ENCODE measurements around the gene MTX2. TPM values are rescaled to one million over a fixed set of nuclear protein-coding genes. Genes with fewer than 3 reads are reported as not detected.

The MTX2 gene
- total RNA-seq, 4 donors from 2014 or later, result 27.1 to 33.3 (median 29.1) TPM

- intact Hi-C loops (cut with DNase I; ENCODE audit: low total_unique reads), result no loop called here
- TF ChIP-seq POLR2A (IDR thresholded peaks at IDR 0.05), result no peak
- TF ChIP-seq, protein P1, sequence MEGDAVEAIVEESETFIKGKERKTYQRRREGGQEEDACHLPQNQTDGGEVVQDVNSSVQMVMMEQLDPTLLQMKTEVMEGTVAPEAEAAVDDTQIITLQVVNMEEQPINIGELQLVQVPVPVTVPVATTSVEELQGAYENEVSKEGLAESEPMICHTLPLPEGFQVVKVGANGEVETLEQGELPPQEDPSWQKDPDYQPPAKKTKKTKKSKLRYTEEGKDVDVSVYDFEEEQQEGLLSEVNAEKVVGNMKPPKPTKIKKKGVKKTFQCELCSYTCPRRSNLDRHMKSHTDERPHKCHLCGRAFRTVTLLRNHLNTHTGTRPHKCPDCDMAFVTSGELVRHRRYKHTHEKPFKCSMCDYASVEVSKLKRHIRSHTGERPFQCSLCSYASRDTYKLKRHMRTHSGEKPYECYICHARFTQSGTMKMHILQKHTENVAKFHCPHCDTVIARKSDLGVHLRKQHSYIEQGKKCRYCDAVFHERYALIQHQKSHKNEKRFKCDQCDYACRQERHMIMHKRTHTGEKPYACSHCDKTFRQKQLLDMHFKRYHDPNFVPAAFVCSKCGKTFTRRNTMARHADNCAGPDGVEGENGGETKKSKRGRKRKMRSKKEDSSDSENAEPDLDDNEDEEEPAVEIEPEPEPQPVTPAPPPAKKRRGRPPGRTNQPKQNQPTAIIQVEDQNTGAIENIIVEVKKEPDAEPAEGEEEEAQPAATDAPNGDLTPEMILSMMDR (IDR thresholded peaks at IDR 0.05), result no peak
- WGBS, 2 donors, result 98 to 100% methylated on average over 1 of the region's 1 CpG
- no peak for DNase-seq (ENCODE audit: low spot score in 2 of 2)
- no peak overlapping the region for H3K4me3 ChIP-seq (ENCODE audit: low read depth, poor library complexity, severe bottlenecking)
Measured at GRCh38 chr2:176330612-176331011, 61.4 kb downstream of the MTX2 start.

GRCh38 chr2:176331646-176332045 is 62.4 kb downstream of the MTX2 start:
- 91 to 100% methylated on average over 1 of the region's 1 CpG for WGBS, 2 donors
- intact Hi-C loops (cut with DNase I; ENCODE audit: low total_unique reads), result no loop called here

DNA sequence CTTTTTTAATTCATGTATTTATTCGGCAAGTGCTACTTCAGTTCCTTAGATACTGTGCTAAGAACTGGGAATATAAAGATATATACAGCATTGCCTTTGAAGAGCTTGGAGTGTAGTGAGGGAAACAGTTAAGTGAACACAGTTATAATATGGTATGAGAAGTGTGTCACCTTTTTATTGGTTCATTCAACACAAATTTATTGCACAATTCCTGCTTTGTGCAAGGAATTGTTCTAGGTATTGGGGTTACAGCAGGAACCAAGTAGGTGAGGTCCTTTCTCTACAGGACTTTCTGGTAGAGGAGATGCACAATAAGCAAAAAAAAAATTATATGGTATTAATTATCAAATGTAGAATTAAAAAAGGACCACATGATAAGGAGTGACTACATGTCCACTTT is 65.5 kb downstream of the MTX2 start:
- intact Hi-C loops (cut with DNase I; ENCODE audit: low total_unique reads), result no loop called here
- no peak for TF ChIP-seq POLR2A (IDR thresholded peaks at IDR 0.05)
- TF ChIP-seq, protein P1 (IDR thresholded peaks at IDR 0.05), result no peak
- 95 to 100% methylated on average over 1 of the region's 1 CpG for WGBS, 2 donors
- DNase-seq (ENCODE audit: low spot score in 2 of 2), result no peak
- H3K4me3 ChIP-seq (ENCODE audit: low read depth, poor library complexity, severe bottlenecking), result no peak overlapping the region

More at GRCh38 chr2:176331646-176332045, 62.4 kb downstream of the MTX2 start:
- TF ChIP-seq, protein P1 (IDR thresholded peaks at IDR 0.05), result no peak
- TF ChIP-seq POLR2A (IDR thresholded peaks at IDR 0.05), result no peak
- no peak overlapping the region for H3K4me3 ChIP-seq (ENCODE audit: low read depth, poor library complexity, severe bottlenecking)
- DNase-seq (ENCODE audit: low spot score in 2 of 2), result no peak

DNA sequence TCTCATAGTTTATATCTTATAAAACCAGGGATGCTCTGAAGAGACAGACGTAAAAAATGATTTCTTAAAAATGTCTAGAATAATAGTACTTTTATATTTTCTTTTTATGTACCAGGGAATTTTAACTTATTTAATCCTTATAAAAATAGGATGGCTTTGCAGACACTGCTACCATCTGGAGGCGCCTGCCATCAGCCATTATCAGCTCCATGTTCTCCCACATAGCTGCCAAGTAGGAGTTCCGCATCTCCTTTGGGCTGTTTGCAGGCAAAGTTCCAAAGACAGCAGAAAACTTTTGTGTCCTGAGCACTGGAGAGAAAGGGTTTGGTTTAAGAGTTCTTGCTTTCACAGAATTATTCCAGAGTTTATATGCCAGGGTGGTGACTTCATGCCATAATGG is 69.2 kb downstream of the MTX2 start:
- TF ChIP-seq, protein P1 (IDR thresholded peaks at IDR 0.05), result no peak
- no peak for TF ChIP-seq POLR2A (IDR thresholded peaks at IDR 0.05)
- intact Hi-C loops (cut with DNase I; ENCODE audit: low total_unique reads), result no loop called here
- 95 to 98% methylated on average over 3 of the region's 3 CpGs for WGBS, 2 donors
- no peak overlapping the region for H3K4me3 ChIP-seq (ENCODE audit: low read depth, poor library complexity, severe bottlenecking)
- no peak for DNase-seq (ENCODE audit: low spot score in 2 of 2)

GRCh38 chr2:176339208-176339607 is 70.0 kb downstream of the MTX2 start:
- H3K4me3 ChIP-seq (ENCODE audit: low read depth, poor library complexity, severe bottlenecking), result no peak overlapping the region
- TF ChIP-seq, protein P1 (IDR thresholded peaks at IDR 0.05), result no peak
- DNase-seq (ENCODE audit: low spot score in 2 of 2), result no peak
- intact Hi-C loops (cut with DNase I; ENCODE audit: low total_unique reads), result no loop called here
- 100% methylated on average over 1 of the region's 1 CpG for WGBS, 2 donors

GRCh38 chr2:176356251-176356650 is 87.0 kb downstream of the MTX2 start:
- DNase-seq (ENCODE audit: low spot score in 2 of 2), result no peak
- H3K4me3 ChIP-seq (ENCODE audit: low read depth, poor library complexity, severe bottlenecking), result no peak overlapping the region
- intact Hi-C loops (cut with DNase I; ENCODE audit: low total_unique reads), result no loop called here
- WGBS, 2 donors, result 85 to 86% methylated on average over 4 of the region's 4 CpGs
- TF ChIP-seq, protein P1 (IDR thresholded peaks at IDR 0.05), result no peak

All from lower leg skin (tissue), 4 donors.